HL-60 (cell line): Measurements from ENCODE around the gene TPM1.

Experiments
- DNase-seq, 2 experiments: peaks; one replicate each; pipeline ENCODE4 v3.0.0-alpha.2; 2010 to 2020; ENCODE audit warnings: low read depth in 1 of 2, low spot score in 1 of 2
- H3K27ac ChIP-seq: fragments of 250-450 bp; sonication (Bioruptor Pico); replicated peaks from 2 replicates; pipeline ENCODE4 v1.5.1; 2020; ENCODE audit warnings: mild to moderate bottlenecking, moderate library complexity
- H3K27me3 ChIP-seq: fragments of 250-450 bp; sonication (Bioruptor Pico); 2 replicates; pipeline ENCODE4 v1.5.1; 2021; ENCODE audit warnings: mild to moderate bottlenecking, moderate library complexity; ENCODE audit not compliant: insufficient read depth, poor library complexity, severe bottlenecking
- H3K4me3 ChIP-seq: replicated peaks from 2 replicates; pipeline ENCODE4 v1.5.1; 2011; ENCODE audit warnings: mild to moderate bottlenecking, control low read depth, low read length; ENCODE audit not compliant: insufficient read depth
- GABPA ChIP-seq: IDR thresholded peaks from 2 replicates; pipeline ENCODE4 v1.6.1; 2012; ENCODE audit warnings: low read depth
- POLR2AphosphoS5 ChIP-seq: IDR thresholded peaks from 2 replicates; pipeline ENCODE4 v1.6.1; 2012; ENCODE audit warnings: low read depth
- SPI1 ChIP-seq: IDR thresholded peaks from 2 replicates; pipeline ENCODE4 v1.6.1; 2012; ENCODE audit warnings: low read depth, mild to moderate bottlenecking, borderline replicate concordance
- TF ChIP-seq, protein P1 (sequence below): IDR thresholded peaks from one replicate; pipeline ENCODE4 v1.5.1; 2011; ENCODE audit warnings: low read length, control low read depth, inconsistent platforms; ENCODE audit not compliant: insufficient read depth
- TF ChIP-seq, protein P2 (sequence below): IDR thresholded peaks from 2 replicates; pipeline ENCODE4 v1.6.1; 2012; ENCODE audit warnings: low read depth; ENCODE audit not compliant: insufficient replicate concordance

TPM1 gene

DNA sequence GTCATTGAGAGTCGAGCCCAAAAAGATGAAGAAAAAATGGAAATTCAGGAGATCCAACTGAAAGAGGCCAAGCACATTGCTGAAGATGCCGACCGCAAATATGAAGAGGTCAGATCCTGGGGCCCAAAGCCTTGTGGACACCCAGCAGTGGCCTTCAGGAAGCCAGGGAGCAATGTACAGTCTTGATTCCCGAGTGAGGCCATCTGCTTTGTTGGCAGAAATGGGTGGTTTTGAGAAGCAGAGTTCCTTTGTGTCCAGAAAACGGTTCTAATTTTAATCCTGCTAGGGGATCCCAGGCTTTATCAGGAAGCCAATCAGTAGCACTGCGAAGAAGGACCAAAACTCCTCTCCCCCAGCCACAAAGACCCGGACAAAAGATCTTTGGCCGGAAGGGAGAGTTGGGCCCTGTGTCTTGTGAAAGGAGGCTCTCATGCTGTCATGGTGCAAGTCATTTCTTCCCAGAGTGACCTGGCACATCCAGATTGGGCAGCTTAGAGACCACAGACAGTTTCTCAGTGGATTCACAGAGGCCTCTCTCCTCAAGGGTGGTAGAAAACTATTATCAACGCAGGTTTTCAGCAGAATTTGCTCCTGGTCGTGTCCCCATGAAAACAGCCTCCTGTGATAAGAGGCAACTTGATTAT is 17.1 kb downstream of the TPM1 start:
- TF ChIP-seq POLR2AphosphoS5 (no peak), SPI1 (no peak), GABPA (no peak)
- TF ChIP-seq, protein P1, sequence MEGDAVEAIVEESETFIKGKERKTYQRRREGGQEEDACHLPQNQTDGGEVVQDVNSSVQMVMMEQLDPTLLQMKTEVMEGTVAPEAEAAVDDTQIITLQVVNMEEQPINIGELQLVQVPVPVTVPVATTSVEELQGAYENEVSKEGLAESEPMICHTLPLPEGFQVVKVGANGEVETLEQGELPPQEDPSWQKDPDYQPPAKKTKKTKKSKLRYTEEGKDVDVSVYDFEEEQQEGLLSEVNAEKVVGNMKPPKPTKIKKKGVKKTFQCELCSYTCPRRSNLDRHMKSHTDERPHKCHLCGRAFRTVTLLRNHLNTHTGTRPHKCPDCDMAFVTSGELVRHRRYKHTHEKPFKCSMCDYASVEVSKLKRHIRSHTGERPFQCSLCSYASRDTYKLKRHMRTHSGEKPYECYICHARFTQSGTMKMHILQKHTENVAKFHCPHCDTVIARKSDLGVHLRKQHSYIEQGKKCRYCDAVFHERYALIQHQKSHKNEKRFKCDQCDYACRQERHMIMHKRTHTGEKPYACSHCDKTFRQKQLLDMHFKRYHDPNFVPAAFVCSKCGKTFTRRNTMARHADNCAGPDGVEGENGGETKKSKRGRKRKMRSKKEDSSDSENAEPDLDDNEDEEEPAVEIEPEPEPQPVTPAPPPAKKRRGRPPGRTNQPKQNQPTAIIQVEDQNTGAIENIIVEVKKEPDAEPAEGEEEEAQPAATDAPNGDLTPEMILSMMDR: no peak
- TF ChIP-seq, protein P2, sequence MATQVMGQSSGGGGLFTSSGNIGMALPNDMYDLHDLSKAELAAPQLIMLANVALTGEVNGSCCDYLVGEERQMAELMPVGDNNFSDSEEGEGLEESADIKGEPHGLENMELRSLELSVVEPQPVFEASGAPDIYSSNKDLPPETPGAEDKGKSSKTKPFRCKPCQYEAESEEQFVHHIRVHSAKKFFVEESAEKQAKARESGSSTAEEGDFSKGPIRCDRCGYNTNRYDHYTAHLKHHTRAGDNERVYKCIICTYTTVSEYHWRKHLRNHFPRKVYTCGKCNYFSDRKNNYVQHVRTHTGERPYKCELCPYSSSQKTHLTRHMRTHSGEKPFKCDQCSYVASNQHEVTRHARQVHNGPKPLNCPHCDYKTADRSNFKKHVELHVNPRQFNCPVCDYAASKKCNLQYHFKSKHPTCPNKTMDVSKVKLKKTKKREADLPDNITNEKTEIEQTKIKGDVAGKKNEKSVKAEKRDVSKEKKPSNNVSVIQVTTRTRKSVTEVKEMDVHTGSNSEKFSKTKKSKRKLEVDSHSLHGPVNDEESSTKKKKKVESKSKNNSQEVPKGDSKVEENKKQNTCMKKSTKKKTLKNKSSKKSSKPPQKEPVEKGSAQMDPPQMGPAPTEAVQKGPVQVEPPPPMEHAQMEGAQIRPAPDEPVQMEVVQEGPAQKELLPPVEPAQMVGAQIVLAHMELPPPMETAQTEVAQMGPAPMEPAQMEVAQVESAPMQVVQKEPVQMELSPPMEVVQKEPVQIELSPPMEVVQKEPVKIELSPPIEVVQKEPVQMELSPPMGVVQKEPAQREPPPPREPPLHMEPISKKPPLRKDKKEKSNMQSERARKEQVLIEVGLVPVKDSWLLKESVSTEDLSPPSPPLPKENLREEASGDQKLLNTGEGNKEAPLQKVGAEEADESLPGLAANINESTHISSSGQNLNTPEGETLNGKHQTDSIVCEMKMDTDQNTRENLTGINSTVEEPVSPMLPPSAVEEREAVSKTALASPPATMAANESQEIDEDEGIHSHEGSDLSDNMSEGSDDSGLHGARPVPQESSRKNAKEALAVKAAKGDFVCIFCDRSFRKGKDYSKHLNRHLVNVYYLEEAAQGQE: no peak
- Histone ChIP-seq H3K27ac (no peak overlapping the region), H3K27me3 (no peaks in the 10 kb centered on the region), H3K4me3 (no peak overlapping the region)
- no peak for DNase-seq

DNA sequence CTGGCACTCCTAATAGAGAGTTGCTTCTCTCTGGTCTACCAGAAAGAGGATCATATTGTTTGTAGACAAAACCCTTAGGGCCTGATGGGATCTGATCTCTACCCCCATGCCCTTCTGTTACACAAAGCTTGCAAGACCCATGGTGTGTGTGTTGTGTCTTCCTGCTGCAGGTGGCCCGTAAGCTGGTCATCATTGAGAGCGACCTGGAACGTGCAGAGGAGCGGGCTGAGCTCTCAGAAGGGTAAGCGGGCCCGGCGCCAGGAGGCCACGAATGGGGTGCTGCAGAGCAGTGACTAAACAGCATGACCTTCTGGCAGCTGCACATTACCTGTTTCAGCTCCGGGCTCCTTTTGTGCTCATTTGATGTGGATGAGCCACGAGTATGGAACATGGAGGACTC is 18.2 kb downstream of the TPM1 start:
- no peaks in the 10 kb centered on the region for H3K27me3 ChIP-seq
- no peak overlapping the region for H3K4me3 ChIP-seq
- DNase-seq: no peak
- TF ChIP-seq, protein P1: no peak
- TF ChIP-seq GABPA: no peak
- TF ChIP-seq POLR2AphosphoS5: no peak
- TF ChIP-seq SPI1: no peak
- TF ChIP-seq, protein P2: no peak
- no peak overlapping the region for H3K27ac ChIP-seq

DNA sequence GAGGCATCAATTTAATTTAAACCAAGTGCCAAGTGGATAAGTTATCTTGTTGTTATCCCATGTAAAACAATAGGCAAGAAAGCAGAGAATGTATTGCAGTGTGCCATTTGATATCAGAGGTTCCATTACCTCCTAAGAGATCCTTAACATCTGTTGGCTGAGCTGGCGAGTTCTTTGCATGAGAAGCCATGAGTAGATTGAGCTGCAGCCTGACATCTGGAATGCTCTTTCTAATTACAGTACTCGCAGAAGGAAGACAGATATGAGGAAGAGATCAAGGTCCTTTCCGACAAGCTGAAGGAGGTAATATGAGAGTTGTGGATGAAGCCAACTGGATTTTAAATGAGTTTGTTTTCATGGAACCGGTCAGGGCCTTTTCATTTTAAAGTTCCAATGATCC is 19.4 kb downstream of the TPM1 start:
- TF ChIP-seq POLR2AphosphoS5: no peak
- TF ChIP-seq, protein P1: no peak
- TF ChIP-seq, protein P2: no peak
- TF ChIP-seq GABPA: no peak
- TF ChIP-seq SPI1: no peak
- Histone ChIP-seq H3K27me3 (no peaks in the 10 kb centered on the region), H3K4me3 (no peak overlapping the region), H3K27ac (no peak overlapping the region)
- DNase-seq: no peak
